HG02981 (cell line): ENCODE results near the gene CHCHD3.

Source experiments
- ATAC-seq: cut with Tn5 transposase; IDR thresholded peaks from one replicate; pipeline ENCODE4 v1.9.1; 2021; ENCODE audit warnings: mild to moderate bottlenecking, moderate library complexity; ENCODE audit not compliant: unreplicated experiment

CHCHD3 gene

DNA sequence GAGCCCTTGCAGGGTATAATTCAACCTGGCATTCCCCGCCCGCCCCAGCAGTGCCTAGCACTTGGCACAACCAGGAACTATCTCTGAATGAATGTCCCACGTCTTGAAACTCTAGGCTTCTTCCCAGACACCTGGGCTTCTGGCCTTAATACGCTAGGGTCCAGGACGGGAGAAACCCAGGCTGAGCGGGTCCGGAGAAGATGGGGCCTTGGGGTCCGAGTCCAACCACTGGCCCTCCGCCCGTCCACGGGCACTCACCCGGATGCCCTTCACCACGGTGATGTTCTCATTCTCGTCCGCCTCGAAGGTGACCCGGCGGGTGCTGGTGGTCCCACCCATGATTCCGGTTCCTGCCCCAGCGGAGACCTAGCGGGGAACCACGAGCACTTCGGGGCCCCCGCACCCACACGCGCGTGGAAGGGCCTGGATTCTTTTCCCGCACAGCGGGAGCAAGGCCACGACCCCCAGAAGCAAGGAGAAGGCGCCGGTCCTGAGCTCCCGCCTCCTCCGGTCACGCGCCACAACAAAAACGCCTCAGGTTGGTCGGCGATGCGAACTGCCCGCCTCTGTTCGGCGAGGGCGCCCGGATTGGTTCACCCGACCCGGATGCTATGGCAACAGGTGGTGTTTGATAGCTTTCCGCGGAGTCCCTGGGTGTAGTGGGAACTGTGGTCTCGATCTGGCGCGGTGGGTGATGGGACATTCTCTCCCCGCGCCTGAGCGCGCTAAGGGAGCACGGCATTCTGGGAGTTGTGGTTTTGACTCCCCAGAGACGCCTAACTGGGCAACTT is at the start of gene CHCHD3:
CHCHD3 (minus strand) TSS at position 492 of the 791 bp plus-strand sequence; CDS start at position 339, 153 bp downstream.
- ATAC-seq = peak; percentile 100

DNA sequence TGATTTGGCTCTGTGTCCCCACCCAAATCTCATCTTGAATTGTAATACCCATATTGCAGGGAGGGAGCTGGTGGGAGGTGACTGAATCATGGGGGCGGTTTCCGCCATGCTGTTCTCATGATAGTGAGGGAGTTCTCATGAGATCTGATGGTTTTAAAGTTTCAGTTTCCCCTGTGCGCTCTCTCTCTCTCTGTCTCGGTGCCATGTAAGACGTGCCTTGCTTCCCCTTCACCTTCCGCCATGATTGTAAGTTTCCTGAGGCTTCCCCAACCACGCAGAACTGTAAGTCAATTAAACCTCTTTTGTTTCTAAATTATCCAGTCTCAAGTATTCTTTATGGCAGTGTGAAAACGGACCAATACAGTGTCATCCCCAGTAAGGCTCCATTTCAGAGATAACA is 48.3 kb upstream of the CHCHD3 start:
- no peak for ATAC-seq

DNA sequence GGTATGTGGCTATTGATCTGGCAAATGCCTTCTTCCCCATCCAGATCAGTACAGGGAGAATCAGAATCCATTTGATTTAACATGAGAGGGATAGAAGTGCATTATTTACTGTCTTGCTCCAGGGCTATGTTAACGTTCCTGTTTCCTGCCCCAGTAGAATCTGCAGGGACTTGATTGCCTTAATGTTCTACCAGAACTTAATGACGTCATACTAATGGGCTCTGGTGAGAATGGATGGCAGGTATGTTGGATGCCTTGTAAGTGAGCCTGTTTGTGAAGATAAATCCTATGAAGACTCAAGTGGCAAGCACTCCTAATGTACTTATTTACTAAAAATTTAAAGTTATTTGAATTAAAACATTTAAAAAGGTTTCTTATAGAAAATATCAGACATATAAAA is 44.5 kb upstream of the CHCHD3 start:
- ATAC-seq = no peak

DNA sequence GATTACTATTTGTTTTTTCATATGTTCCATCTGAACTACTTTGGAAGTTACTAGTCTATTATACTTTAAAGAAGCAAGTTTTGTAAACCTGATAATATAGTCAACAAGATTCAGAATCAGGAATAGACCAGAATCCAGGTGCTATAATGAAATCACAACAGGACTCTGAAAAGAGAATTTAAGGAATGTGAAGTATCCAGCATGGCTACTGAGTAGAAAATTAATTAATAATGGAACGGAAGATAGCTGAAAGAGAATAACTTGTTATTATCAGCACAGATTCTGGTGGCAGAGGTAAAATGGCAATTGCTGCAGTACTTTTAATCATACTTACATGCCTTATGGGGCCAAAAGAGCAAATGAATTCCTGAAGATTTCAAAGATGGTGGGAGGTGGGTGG is 43.1 kb upstream of the CHCHD3 start:
- ATAC-seq = no peak

DNA sequence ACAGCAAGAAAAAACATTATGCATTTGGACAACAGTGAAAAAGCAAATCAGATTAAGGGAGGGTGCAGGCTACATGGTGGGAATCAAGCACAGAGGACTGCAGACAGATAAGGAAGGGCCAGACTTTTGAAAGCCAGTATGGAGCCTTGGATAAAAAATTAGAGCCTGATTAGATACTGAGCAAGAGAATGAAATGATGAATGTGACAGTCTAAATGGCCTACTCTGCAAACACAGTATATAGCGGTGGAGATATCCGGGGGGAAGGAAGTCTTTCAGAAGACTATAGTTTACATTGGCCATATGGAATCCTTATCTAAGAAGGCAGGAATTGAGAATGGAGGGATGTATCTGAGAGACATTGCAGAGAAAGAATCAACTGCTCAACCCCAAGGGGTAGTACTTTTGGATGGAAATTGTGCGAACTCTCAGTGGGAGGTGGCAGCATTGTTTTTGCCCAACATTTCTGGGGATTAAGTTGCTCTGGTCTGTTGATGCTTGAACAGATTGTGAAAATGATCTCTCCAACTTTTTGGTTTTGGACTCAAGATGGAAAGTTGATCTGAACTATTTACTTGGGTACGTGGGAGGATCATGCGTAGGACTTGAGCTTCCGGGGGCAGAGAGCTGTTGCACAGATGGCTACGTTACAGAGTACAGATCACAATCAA is 39.4 kb upstream of the CHCHD3 start:
- ATAC-seq = no peak

DNA sequence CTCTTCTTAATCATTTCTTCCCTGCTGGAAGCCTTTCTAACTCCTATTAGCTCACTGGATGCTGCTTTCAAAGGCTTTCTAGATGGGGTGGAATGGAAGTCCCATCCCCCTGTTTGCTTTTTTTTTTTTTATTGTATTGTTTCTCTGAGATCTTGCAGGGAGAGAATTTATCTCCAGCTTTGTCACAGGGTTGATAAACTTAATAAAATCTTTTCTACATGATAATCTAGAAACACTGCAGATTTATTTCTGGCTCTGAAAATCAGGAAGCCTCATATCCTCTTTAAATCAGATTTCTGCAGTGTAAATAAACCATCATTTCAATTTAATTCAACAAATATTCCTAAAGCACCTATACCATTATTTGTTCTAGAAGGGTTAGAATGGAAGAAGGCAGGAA is 37.2 kb upstream of the CHCHD3 start:
- ATAC-seq = no peak

DNA sequence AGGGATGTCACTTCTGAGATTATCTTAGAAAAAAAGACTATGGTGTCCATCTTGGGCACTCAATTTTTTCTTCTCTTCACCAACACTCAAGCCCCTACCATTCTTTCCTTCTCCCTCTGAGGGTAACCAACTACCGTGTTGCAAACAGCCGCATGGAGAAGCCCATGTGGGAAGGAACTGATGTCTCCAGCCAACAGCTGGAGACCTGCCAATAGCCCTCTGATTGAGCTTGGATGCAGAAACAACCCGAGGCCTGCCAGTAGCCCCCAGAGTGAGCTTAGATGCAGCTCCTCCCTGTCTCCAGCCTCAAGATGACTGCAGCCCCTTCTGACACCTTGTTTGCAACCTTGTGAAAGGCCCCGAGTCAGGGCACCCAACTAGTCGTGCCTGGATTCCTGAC is 36.4 kb upstream of the CHCHD3 start:
- ATAC-seq = no peak

DNA sequence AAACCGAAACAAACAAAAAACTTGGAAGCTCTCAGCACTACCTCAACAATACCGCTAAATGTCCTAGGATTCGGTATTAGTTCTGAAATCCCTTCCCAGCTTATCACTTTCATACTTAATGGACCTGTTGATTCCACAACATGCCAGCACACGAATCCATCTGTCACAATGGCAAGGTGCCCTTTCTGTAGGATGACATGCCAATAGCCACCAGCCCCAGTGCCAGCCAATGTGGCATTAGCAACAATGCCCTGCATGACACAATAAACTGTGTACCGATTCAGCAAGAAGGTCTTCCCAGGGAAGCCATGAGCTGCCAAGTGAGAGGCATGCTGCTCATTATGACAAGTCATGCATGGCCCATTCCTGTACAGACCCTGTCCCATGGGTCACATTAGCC is 35.6 kb upstream of the CHCHD3 start:
- no peak for ATAC-seq

DNA sequence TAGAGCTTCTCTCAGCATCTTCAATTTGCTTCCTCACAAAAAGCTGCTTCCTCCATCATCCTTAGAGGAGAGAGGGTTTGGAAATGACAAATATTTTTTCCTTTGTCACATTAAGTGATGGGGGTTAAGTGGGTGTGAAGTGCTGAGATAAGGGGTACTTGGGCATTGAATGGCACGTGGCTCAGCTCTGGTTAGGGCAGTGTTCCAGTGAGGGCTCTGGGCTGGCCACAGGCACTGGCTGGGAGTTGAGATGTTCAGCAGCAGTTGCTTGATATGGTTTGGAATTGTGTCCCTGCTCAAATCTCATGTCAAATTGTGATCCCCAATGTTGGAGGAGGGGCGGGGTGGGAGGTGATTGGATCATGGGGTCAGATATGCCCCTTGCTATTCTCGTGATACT is 33.7 kb upstream of the CHCHD3 start:
- no peak for ATAC-seq

DNA sequence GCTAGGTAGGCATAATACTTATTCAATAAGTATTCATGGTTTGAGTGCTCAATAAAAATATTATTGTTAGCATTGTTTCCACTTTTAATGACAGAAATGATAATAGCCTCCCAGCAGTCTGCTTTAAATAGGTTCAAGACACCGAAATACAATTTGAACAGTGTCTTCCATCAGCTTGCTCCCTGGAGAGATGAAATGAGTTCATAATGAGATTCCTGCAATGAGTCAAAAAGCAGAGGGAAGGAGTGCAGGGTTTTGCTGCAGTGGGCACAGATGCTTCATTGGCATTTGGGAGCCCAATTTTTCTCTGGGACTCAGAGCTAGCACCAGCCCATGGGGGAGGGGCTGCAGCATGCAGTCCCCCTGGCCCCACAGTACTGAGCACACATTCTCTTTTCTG is 32.6 kb upstream of the CHCHD3 start:
- ATAC-seq = no peak

DNA sequence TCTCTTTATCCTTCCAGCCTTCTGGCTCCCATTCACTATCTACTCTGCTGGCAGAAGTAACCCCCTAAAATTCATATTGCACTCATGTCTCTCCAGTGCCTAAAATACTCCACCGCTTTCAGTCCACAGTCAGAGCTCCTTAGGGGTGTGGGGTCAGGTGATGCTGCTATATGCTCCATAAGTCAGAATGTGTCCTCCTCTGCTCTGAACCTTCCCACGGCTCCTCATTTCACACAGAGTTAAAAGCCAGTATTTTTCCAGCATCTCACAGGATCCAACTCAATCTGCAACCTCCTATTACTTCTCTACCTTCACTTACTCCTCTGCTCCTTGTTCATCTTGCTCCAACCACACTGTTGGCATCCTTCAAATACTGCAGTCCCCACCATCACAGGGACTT is 31.1 kb upstream of the CHCHD3 start:
- no peak for ATAC-seq

DNA sequence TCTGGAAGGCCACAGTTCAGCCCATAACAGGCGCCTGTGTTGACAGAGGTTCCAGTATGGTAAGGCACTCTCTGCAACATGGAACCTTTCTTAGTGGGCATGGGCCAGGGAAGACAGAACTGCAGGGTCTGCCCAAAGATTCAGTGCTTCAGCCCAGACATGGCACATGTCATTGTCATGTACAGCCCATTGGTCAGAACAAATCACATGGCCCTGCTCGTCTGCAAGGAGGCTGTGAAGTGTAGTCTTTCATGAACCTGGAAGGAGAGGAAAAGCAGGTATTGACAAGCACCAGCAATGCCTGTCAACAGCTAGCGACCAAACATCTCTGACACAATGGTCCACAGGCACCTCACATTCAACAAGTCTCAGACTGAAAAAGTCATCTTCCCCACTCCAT is 30.4 kb upstream of the CHCHD3 start:
- ATAC-seq = no peak

DNA sequence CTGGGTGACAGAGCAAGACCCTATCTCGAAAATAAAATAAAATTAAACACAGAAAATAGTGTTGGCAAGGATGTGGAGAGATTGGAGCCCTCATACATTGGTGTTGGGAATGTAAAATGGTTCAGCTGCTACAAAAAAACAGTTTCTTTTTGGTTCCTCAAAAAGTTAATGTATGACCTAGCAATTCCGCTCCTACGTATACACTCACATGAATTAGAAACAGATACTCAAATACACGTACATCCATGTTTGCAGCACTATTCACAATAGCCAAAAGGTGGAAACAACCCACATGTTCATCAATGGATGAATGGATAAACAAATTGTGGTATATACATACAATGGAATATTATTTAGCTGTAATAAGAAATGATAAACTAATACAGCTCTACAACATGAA is 28.4 kb upstream of the CHCHD3 start:
- no peak for ATAC-seq

DNA sequence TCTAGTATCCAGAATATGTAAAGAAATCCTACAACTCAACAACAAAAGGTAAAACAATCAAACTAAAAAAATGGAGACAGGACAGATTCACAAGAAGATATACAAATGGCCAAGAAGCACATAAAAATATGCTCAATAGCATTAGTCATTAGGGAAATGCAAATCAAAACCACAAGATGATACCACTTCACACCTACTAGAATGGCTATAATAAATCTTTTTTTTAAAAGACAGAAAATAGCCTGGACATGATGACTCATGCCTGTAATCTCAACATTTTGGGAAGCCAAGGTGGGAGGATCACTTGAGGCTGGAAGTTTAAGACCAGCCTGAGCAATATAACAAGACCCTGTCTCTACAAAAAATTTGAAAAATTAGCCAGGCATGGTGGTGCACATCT is 27.9 kb upstream of the CHCHD3 start:
- ATAC-seq = no peak

DNA sequence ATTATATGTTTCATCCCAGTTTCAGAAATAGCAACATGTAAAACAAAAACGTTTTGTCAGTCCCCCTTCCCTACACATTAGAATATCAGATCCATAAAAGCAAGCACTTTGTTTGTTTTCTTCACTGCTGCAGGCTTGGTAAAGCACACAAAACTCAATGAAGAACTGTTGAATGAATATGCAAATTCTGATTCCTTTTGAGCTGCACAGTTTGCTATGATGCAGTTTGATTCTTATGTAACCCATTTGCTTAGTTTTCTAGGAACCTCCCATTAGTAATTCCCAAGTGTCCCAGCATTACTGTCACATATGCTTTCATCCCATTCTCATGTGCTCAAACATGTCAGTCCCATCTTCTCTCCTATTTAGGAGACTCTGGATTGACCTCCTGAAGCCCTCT is 26.1 kb upstream of the CHCHD3 start:
- no peak for ATAC-seq

DNA sequence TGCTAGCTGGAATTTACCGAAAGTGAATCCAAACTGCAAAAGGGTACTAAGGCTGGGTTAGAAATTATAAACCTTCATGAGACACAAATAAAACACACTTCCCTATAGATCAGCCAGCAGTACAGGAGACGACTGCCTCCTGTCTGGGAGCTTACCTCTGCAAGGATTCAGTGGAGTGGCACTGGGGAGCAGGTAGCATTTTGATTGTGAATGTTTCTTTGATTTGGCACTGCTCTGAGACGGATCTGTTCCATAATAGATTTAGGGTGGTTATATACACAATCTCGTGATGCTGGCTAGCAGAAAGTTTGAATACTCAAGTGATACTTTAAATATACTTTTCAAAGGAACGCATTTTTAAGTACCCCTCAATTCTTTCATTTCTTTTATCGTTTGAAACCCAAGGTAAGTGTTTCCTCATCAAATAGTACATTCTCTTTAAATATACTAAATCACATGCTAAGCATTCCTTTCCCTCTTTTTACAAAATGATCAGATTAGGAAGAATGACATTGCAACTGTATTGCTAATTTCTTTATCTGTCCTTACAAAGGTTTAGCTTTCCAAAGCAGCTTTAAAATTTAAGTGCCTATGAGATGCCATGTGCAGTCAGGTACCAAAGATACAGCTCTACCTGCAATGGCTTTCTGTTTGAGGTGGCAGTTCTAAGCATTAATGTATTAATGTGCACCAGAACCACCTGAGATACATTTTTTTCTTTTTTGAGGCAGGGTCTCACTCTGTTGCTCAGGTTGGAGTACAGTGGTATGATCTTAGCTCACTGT is 20.6 kb upstream of the CHCHD3 start:
- no peak for ATAC-seq

DNA sequence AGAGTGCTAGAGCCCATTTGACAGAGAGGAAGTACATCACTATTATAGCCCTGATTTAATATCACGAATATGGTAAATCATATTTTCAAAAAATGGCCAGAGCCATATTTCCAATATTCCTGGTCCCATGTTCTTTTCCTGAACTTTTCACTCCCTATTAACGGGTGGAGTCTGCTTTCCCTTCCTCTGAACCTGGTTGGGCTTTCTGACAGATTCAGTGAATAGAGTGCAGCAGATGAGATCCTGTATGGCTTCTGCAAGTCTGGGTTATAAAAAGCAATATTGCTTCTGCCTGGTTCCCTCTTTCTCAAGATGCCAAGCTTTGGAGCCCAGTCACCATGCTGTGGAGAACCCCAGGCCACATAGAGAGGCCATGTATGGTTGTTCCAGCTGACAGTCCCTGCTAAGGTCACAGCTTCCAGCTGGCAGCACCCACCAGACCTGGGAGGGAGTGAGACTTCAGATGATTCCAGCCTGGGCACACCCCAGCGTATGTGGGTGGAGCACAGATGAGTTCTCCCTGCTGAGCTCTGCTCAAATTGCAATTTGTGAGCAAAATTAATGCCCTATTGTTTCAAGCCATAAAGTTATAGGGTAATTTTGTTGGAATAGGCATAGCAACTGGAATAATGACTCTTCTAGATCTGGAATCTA is 17.9 kb upstream of the CHCHD3 start:
- no peak for ATAC-seq

DNA sequence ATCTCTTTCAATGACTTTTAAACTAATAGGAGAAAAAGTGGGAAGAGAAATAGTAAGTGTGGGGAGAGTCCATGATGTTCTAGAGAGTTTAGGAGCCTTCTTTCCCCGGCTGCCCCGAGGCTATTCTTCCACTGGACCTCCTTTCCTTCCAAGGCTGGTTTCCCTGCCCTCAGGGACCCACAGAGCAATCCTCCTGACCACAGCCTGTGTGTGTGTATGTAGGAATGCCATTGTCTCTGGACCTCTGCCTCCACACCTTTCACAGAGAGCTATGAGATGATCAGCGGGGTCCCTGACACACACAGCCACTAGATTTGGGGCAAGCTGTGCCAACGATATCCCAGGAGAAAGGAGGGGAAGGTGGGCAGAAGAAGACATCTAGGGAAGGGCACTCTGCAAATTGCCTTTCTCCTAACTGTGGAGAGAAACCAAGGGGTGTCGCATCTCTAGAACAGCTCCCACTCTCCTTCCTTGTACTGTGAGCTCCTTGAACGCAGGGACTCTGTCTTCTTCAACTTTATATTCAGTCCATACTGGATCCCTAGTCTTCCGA is 13.3 kb upstream of the CHCHD3 start:
- no peak for ATAC-seq

DNA sequence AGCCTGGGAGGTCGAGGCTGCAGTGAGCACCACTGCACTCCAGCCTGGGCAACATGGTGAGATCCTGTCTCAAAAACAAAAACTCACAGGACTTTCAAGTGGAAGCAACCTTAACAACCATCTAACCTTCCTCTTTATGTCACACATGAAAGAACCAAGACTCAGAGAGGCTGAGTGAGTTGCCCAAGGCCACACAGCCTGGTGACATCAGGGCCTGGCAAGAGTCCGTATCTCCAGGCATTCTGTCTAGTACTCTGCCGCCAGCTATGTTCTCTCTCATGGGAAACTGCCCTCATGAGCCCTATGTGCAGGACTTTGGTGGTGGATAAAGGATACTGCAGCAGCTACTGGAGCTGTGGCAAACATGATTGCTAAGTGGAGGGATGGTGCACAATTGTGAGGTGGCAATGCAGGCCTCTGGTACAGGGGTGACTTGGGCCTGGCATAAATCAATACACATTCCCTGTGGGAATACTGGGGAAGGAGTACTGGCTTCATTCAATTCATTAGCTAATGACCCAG is 10.1 kb upstream of the CHCHD3 start:
- no peak for ATAC-seq

DNA sequence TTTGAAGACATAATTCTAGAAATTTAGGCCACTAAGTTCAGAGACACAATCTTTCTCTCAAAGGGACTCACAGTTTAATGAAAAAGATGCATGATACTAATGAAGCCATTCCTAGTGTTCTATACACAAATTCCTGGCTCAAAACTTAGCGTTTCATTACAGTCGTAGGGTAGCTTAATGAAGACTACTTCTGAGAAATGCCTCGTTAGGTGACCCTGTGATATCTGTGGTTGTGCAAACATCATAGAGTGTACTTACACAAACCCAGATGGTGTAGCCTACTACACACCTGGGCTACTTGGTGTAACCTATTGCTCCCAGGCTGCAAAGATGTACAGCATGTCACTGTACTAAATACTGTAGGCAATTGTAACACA is 488 bp upstream of the CHCHD3 start:
- no peak for ATAC-seq

DNA sequence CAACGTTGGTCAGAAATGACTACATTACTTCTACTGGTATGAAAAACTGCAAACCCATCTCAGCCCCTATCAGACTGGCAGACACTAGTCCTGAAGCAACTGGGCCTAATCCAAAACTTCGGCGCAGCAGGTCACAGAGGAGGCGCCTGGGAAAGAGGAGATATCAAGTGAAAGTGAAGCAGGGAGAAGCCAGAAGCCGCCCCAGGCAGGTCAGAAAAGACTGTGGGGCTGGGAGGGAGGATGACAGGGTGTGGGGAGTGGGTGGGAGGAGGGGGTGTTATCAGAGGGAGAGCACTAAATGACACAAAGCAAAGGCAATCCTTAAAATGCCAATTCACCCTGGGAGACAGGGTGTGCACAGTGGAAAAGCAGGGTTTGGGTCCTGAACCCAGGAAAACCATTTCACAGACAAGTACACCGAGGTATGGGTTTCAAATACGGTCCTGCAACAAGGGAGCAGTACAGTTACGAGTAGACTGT is 731 bp downstream of the CHCHD3 start:
- ATAC-seq = no peak
